ENCODE measurements around the gene S1PR1. TPM values are rescaled to one million over a fixed set of nuclear protein-coding genes. Genes with fewer than 3 reads are reported as not detected.

S1PR1 gene
- total and polyA plus RNA-seq, 2 donors (not counting 3 experiments of a cell fraction or from before 2014, with no cell fraction given) = 137 to 387 TPM

DNA sequence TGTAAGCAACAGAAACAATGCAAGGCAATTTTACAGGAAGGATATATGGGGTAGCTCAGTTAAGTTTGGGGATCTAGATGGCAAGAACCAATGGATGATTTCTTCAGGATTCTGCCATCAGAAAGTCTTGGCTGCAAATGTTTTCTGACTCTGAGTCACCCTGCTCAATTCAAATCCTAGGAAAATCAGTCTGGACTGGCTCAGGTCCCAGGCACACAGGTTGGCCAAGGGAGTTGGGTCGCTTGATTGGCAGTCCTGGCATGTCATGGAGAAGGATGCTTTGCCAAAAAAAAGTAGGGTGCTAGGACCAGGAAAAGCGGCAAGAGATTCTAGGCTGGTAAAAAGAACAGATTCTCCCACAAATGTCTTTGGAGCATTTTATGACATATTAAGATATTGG lies 28.9 kb upstream of the S1PR1 start:
- Histone ChIP-seq H3K27me3 (ENCODE audit: control insufficient read depth in 2 of 2, insufficient read depth in 2 of 2, low read length in 2 of 2) (no peaks in the 10 kb centered on the region), H3K9ac (replicated peaks; ENCODE audit: extremely low read depth, insufficient read depth, low read length) (no peak overlapping the region), H3K4me1 (ENCODE audit: control insufficient read depth, extremely low read depth, insufficient read depth, low read length) (no peaks in the 10 kb centered on the region), H3K9me1 (replicated peaks; ENCODE audit: control insufficient read depth, extremely low read depth, insufficient read depth, low read length) (no peaks in the 10 kb centered on the region), H3K36me3 (ENCODE audit: control insufficient read depth in 2 of 2, extremely low read depth in 1 of 2, insufficient read depth in 2 of 2, low read length in 2 of 2) (no peaks in the 10 kb centered on the region), H3K79me2 (ENCODE audit: control insufficient read depth, insufficient read depth, low read length) (no peaks in the 10 kb centered on the region), H3K27ac (ENCODE audit: insufficient read depth, low read depth, low read length) (no peak overlapping the region), H3K9me3 (replicated peaks; ENCODE audit: control insufficient read depth, insufficient read depth, low read length) (no peaks in the 10 kb centered on the region), H2AFZ (ENCODE audit: low read depth, low read length) (no peak overlapping the region), H3K4me3 (replicated peaks in 1 of 3; ENCODE audit: insufficient read depth in 1 of 3, low read depth in 1 of 3, low read length in 3 of 3) (no peak overlapping the region), H4K20me1 (replicated peaks; ENCODE audit: control insufficient read depth, extremely low read depth, insufficient read depth, low read length) (no peaks in the 10 kb centered on the region), H3K4me2 (ENCODE audit: insufficient read depth, low read length) (no peak overlapping the region)
- no peak for FAIRE-seq
- dilution Hi-C loops (cut with MboI; ENCODE audit: extremely low pct_ligation_motif_present, low sequenced_read_pairs) = no loop called here
- intact Hi-C loops (cut with micrococcal nuclease) = no loop called here
- no TSS peak for BruUV-seq (replicated peaks)
- CTCF ChIA-PET = no interaction called here
- TF ChIP-seq POLR2AphosphoS5 (IDR thresholded peaks at IDR 0.05; ENCODE audit: insufficient read depth, low read depth, low read length) = no peak
- no peak for TF ChIP-seq JUN (IDR thresholded peaks at IDR 0.05; ENCODE audit: borderline replicate concordance, insufficient read depth, insufficient read length, low read depth)
- TF ChIP-seq POLR2A (IDR thresholded peaks at IDR 0.05; ENCODE audit: low read depth, low read length) = no peak
- TF ChIP-seq, protein P1, sequence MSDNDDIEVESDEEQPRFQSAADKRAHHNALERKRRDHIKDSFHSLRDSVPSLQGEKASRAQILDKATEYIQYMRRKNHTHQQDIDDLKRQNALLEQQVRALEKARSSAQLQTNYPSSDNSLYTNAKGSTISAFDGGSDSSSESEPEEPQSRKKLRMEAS (IDR thresholded peaks at IDR 0.05; ENCODE audit: insufficient read depth, insufficient read length) = no peak
- no peak for TF ChIP-seq MYC (IDR thresholded peaks at IDR 0.05; ENCODE audit: low read depth, low read length)
- TF ChIP-seq EZH2 (IDR thresholded peaks at IDR 0.05; ENCODE audit: borderline replicate concordance, low read depth, low read length, severe bottlenecking) = no peak
- TF ChIP-seq, protein P2, sequence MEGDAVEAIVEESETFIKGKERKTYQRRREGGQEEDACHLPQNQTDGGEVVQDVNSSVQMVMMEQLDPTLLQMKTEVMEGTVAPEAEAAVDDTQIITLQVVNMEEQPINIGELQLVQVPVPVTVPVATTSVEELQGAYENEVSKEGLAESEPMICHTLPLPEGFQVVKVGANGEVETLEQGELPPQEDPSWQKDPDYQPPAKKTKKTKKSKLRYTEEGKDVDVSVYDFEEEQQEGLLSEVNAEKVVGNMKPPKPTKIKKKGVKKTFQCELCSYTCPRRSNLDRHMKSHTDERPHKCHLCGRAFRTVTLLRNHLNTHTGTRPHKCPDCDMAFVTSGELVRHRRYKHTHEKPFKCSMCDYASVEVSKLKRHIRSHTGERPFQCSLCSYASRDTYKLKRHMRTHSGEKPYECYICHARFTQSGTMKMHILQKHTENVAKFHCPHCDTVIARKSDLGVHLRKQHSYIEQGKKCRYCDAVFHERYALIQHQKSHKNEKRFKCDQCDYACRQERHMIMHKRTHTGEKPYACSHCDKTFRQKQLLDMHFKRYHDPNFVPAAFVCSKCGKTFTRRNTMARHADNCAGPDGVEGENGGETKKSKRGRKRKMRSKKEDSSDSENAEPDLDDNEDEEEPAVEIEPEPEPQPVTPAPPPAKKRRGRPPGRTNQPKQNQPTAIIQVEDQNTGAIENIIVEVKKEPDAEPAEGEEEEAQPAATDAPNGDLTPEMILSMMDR (IDR thresholded peaks at IDR 0.05; ENCODE audit: extremely low read depth in 1 of 2, insufficient read depth in 1 of 2, low read depth in 1 of 2, low read length in 2 of 2) = no peak
- no peak for TF ChIP-seq GATA2 (IDR thresholded peaks at IDR 0.05; ENCODE audit: insufficient read depth, insufficient read length, low read depth, low read length)
- TF ChIP-seq FOS (IDR thresholded peaks at IDR 0.05; ENCODE audit: borderline replicate concordance, insufficient read depth, low read length) = no peak
- no peak for DNase-seq (ENCODE audit: low read depth, low spot score)
- POLR2A ChIA-PET = no interaction called here

All from endothelial cell of umbilical vein (primary cell).